GM12865 (cell line): ENCODE measurements around the gene SERAC1.

ENCODE experiments used
- DNase-seq: peaks from one replicate; pipeline ENCODE4 v3.0.0; 2010; ENCODE audit warnings: low read depth
- H3K4me3 ChIP-seq: 2 replicates; pipeline ENCODE4 v1.5.1; 2011; ENCODE audit warnings: mild to moderate bottlenecking, low read depth, low read length, control low read depth
- CTCF ChIP-seq: IDR thresholded peaks from 2 replicates; pipeline ENCODE4 v1.5.1; 2011; ENCODE audit warnings: low read length, control low read depth, low read depth, inconsistent platforms; ENCODE audit not compliant: insufficient read depth; ENCODE audit errors: missing control alignments

The SERAC1 gene

GRCh38 chr6:158086504-158087223 is 81.4 kb downstream of the SERAC1 start:
- no peak for TF ChIP-seq CTCF
- peak; percentile 18 for DNase-seq
- H3K4me3 ChIP-seq: no peak overlapping the region

- no peak overlapping the region for H3K4me3 ChIP-seq
Measured at GRCh38 chr6:158086054-158086503, 82.0 kb downstream of the SERAC1 start.

GRCh38 chr6:158085261-158086053 is 82.6 kb downstream of the SERAC1 start:
- DNase-seq: no peak
- no peak overlapping the region for H3K4me3 ChIP-seq
- TF ChIP-seq CTCF: no peak

More at GRCh38 chr6:158086054-158086503, 82.0 kb downstream of the SERAC1 start:
- TF ChIP-seq CTCF: no peak
- DNase-seq: no peak

- no peak for DNase-seq
- H3K4me3 ChIP-seq: no peak overlapping the region
- no peak for TF ChIP-seq CTCF
Measured at GRCh38 chr6:158083455-158084325, 84.4 kb downstream of the SERAC1 start.

GRCh38 chr6:158081657-158081935 is 86.5 kb downstream of the SERAC1 start:
- no peak overlapping the region for H3K4me3 ChIP-seq
- DNase-seq: no peak
- no peak for TF ChIP-seq CTCF

GRCh38 chr6:158080849-158081656 is 87.0 kb downstream of the SERAC1 start:
- no peak for DNase-seq
- no peak overlapping the region for H3K4me3 ChIP-seq
- TF ChIP-seq CTCF: no peak
